H1 (cell line): ENCODE data around the gene LGALS3.

Source experiments
- CBX5 ChIP-seq: fragments of 300-800, 300-1000 bp; sonication (generic); IDR thresholded peaks from 2 replicates; pipeline ENCODE4 v1.7.1; 2016; ENCODE audit warnings: antibody characterized with exemption, low read length, low read depth
- CHD2 ChIP-seq: IDR thresholded peaks from 2 replicates; pipeline ENCODE4 v1.6.1; 2012; ENCODE audit warnings: low read length, improper control_type of control experiment
- JUN ChIP-seq: IDR thresholded peaks from 2 replicates; pipeline ENCODE4 v1.6.1; 2011; ENCODE audit warnings: low read depth, mild to moderate bottlenecking, improper control_type of control experiment, low read length
- MAFK ChIP-seq: IDR thresholded peaks from 2 replicates; pipeline ENCODE4 v1.6.1; 2012; ENCODE audit warnings: low read depth, mild to moderate bottlenecking, improper control_type of control experiment, low read length
- POLR2A ChIP-seq, 2 experiments: IDR thresholded peaks; 1 replicate in 1 of 2; 2 replicates in 1 of 2; pipeline ENCODE4 v1.6.1; 2011; ENCODE audit warnings: low read depth in 2 of 2, low read length in 2 of 2, mild to moderate bottlenecking in 2 of 2; ENCODE audit errors: control extremely low read depth in 1 of 2
- POLR2AphosphoS5 ChIP-seq: IDR thresholded peaks from 2 replicates; pipeline ENCODE4 v1.6.1; 2011; ENCODE audit warnings: low read depth, low read length
- RNF2 ChIP-seq: fragments of 200-900, 300-1000 bp; sonication (generic); IDR thresholded peaks from 2 replicates; pipeline ENCODE4 v1.7.1; 2016; ENCODE audit warnings: borderline replicate concordance, low read depth, mild to moderate bottlenecking, antibody characterized with exemption, low read length; ENCODE audit not compliant: poor library complexity, severe bottlenecking; ENCODE audit errors: missing control alignments
- SIN3A ChIP-seq, 2 experiments: IDR thresholded peaks in 1 of 2; conservative IDR thresholded peaks in 1 of 2; 2 replicates each; pipeline ENCODE4 v1.6.1; 2011 to 2012; ENCODE audit warnings: low read length in 2 of 2, improper control_type of control experiment in 1 of 2, low read depth in 1 of 2, mild to moderate bottlenecking in 1 of 2
- SRF ChIP-seq: IDR thresholded peaks from 2 replicates; pipeline ENCODE4 v1.6.1; 2011; ENCODE audit warnings: mild to moderate bottlenecking, low read depth, low read length, moderate library complexity
- TEAD4 ChIP-seq: IDR thresholded peaks from 2 replicates; pipeline ENCODE4 v1.6.1; 2012; ENCODE audit warnings: low read depth, low read length, inconsistent platforms, mixed read lengths
- ZNF274 ChIP-seq: IDR thresholded peaks from 2 replicates; pipeline ENCODE4 v1.7.0; 2012; ENCODE audit warnings: low read length, borderline replicate concordance; ENCODE audit errors: extremely low read depth
- TF ChIP-seq, protein P1 (sequence below), 3 experiments: IDR thresholded peaks; 1 replicate in 2 of 3; 2 replicates in 1 of 3; pipeline versions ENCODE4 v1.5.1 to v1.6.1; 2011; ENCODE audit warnings: low read length in 3 of 3, mild to moderate bottlenecking in 3 of 3, inconsistent platforms in 2 of 3, low read depth in 1 of 3, moderate library complexity in 1 of 3; ENCODE audit not compliant: insufficient read depth in 1 of 3; ENCODE audit errors: control extremely low read depth in 1 of 3
- TF ChIP-seq, protein P2 (sequence below): IDR thresholded peaks from 2 replicates; pipeline ENCODE4 v1.6.1; 2011; ENCODE audit warnings: low read length, improper control_type of control experiment

DNA sequence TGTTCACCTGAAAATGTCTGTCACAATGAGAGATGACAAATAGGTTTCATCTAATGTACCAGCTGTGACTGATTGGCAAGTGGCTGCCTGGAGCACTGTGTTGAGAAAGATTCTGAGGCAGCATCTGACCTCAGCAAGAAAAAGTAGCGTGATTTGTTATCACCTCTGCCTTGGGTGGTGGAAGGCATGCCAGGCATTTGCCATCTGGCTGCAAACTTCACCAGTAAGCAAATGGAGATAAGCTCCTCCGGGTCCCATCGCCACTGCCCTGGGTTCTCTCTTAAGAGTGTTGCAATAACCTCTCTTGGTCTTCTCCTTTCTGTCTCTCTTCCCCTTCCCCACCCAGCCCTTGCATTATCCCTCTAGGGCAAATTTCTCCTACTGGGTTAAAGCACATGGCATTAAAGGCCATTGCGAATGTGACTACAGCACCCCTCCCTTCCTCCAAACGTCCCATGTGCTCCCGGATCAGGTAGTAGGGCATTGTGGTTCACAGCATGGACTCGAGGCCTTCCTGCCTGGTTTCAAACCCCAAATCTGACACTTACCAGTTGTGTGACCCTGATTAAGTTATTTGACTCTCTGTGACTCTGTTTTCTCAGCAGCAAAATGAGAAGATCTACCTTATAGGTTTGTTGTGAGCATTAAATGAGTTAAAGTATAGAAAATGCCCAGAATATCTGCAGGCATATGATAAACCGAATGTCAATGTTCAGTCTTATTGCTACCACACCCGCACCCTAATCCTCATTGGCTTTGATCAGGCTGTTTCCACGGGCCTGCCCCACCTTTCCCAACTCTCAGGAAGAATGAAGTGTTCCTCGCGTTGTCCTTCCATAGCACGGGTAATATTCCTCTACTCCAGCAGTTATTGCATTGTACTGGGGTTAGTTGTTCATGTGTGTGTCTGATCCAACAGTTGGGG lies 8.2 kb upstream of the LGALS3 start:
- TF ChIP-seq, protein P1, sequence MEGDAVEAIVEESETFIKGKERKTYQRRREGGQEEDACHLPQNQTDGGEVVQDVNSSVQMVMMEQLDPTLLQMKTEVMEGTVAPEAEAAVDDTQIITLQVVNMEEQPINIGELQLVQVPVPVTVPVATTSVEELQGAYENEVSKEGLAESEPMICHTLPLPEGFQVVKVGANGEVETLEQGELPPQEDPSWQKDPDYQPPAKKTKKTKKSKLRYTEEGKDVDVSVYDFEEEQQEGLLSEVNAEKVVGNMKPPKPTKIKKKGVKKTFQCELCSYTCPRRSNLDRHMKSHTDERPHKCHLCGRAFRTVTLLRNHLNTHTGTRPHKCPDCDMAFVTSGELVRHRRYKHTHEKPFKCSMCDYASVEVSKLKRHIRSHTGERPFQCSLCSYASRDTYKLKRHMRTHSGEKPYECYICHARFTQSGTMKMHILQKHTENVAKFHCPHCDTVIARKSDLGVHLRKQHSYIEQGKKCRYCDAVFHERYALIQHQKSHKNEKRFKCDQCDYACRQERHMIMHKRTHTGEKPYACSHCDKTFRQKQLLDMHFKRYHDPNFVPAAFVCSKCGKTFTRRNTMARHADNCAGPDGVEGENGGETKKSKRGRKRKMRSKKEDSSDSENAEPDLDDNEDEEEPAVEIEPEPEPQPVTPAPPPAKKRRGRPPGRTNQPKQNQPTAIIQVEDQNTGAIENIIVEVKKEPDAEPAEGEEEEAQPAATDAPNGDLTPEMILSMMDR (IDR thresholded peaks at IDR 0.05; ENCODE audit: control extremely low read depth in 1 of 3, insufficient read depth in 1 of 3, low read depth in 1 of 3, low read length in 3 of 3), result no peak
- TF ChIP-seq MAFK (no peak), CHD2 (no peak), TEAD4 (no peak), RNF2 (no peak), POLR2AphosphoS5 (no peak), POLR2A (IDR thresholded peaks at IDR 0.05; ENCODE audit: control extremely low read depth in 1 of 2, low read depth in 2 of 2, low read length in 2 of 2) (no peak), ZNF274 (no peak), SRF (no peak), CBX5 (no peak), SIN3A (conservative IDR thresholded peaks at IDR 0.05 in 1 of 2, IDR thresholded peaks at IDR 0.05 in 1 of 2; ENCODE audit: low read depth in 1 of 2, low read length in 2 of 2) (no peak), JUN (no peak)
- TF ChIP-seq, protein P2, sequence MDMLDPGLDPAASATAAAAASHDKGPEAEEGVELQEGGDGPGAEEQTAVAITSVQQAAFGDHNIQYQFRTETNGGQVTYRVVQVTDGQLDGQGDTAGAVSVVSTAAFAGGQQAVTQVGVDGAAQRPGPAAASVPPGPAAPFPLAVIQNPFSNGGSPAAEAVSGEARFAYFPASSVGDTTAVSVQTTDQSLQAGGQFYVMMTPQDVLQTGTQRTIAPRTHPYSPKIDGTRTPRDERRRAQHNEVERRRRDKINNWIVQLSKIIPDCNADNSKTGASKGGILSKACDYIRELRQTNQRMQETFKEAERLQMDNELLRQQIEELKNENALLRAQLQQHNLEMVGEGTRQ, result no peak
